ENCODE results near the gene IFNGR1. TPM values are rescaled to one million over a fixed set of nuclear protein-coding genes. Genes with fewer than 3 reads are reported as not detected.

The IFNGR1 gene
- total RNA-seq, result 95.1 and 109 TPM in 2 replicates

DNA sequence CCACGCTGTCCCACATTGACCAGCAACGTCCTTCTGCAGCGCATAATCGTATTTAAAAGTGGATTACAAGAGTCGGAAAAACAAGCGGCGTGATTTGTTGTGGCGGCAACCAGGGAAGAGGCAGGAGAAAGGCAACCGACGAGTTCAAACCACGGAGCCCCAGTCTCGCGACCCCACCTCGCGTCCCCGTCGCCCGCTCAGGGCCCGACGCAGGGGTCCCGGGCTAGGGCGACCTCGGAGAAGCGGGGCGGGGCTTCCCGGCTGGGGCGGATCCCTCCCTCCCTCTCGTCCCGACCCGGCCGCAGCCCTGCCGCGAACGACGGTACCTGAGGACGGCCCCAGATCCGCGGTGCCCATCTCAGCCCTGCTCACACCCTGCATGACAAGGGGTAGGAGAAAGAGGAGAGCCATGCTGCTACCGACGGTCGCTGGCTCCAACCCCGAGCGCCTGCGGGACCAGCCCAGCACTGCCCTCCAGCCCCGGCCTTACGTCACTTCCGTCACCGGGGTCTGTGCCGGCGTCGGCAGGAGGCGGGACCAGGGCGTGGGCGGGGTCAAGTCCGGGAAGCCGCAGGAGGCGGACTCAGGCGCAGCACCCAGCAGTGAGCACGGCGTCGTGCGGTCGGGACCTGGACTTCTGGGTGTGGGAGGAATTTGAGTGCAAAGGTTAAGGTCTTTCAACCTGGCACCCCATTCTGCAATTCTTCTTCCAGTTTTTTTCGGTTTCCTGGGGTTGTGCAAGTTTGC, at the start of gene IFNGR1:
IFNGR1 (minus strand) TSS at position 469 of the 747 bp plus-strand sequence; CDS start at position 411, 58 bp downstream.

GRCh38 chr6:137173501-137173900, 45.7 kb downstream of the IFNGR1 start, which contains the start of gene IL22RA2:
Gene IL22RA2, minus strand, starts transcription at chr6:137173644. Its CDS starts 11,895 bp downstream, at chr6:137161749.

Other genes starting within 250 kb of the IFNGR1 start
- gene IL20RA, start 174.4 kb downstream of the IFNGR1 start, total RNA-seq, result 0.22 and 0.26 TPM in 2 replicates
- gene IL22RA2, start 45.7 kb downstream of the IFNGR1 start, total RNA-seq, result not detected in 2 replicates